ENCODE data around the gene CHRND. TPM values are rescaled to one million over a fixed set of nuclear protein-coding genes. Genes with fewer than 3 reads are reported as not detected.

The CHRND gene
- total and polyA plus RNA-seq, 11 donors: not detected

DNA sequence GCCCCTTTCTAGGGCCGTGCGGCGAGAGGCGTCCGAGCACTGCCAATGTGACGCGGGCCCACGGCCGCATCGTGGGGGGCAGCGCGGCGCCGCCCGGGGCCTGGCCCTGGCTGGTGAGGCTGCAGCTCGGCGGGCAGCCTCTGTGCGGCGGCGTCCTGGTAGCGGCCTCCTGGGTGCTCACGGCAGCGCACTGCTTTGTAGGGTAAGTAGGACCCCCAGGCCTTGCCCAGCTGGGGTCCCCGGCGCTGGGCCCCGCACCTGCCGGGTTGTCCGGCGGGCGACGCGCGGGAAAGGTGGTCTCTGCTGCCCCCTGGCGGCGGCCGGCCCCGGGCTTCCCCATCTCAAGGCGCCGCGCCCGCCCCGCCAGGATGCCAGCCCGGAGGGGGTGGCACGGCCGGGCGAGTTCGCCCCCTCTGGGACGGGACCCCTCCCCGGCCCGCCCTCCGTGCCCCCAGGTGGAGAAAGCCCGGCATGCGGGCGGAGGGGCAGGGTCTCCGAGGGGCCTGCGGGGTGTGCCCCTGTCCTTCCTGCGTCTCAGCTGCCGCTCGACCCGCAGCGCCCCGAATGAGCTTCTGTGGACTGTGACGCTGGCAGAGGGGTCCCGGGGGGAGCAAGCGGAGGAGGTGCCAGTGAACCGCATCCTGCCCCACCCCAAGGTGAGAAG, 3.9 kb upstream of the CHRND start:
- H3K9me3 ChIP-seq: no peaks in the 10 kb centered on the region
- TF ChIP-seq, protein P1, sequence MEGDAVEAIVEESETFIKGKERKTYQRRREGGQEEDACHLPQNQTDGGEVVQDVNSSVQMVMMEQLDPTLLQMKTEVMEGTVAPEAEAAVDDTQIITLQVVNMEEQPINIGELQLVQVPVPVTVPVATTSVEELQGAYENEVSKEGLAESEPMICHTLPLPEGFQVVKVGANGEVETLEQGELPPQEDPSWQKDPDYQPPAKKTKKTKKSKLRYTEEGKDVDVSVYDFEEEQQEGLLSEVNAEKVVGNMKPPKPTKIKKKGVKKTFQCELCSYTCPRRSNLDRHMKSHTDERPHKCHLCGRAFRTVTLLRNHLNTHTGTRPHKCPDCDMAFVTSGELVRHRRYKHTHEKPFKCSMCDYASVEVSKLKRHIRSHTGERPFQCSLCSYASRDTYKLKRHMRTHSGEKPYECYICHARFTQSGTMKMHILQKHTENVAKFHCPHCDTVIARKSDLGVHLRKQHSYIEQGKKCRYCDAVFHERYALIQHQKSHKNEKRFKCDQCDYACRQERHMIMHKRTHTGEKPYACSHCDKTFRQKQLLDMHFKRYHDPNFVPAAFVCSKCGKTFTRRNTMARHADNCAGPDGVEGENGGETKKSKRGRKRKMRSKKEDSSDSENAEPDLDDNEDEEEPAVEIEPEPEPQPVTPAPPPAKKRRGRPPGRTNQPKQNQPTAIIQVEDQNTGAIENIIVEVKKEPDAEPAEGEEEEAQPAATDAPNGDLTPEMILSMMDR (IDR thresholded peaks at IDR 0.05): peak; percentile 79 to 96 (median 90)
- TF ChIP-seq POLR2A (IDR thresholded peaks at IDR 0.05): no peak
- peak; percentile 39 to 83 (median 52) for DNase-seq
- H3K4me1 ChIP-seq: peaks cover 0 to 44% (median 21%) of the 10 kb centered on the region in 12 donors
- H3K27ac ChIP-seq: no peak overlapping the region
- peaks cover 30 to 72% (median 47%) of the 10 kb centered on the region in 9 donors for H3K27me3 ChIP-seq
- intact Hi-C loops (cut with DNase I): loop anchor here (2.0 to 10.0 kb wide), 7 partner anchors 70 to 617 kb away; no protein-coding TSS in a partner anchor
- 4 to 13% (median 6%) methylated on average over 5 to 66 of the region's 66 CpGs for WGBS, 4 donors
- ATAC-seq: peak in 2 of 4 donors; percentile 35 to 61
- H3K4me3 ChIP-seq: peak overlapping the region in 10 of 12 donors; percentile 3 to 40 (median 16)
- H3K36me3 ChIP-seq: no peaks in the 10 kb centered on the region

DNA sequence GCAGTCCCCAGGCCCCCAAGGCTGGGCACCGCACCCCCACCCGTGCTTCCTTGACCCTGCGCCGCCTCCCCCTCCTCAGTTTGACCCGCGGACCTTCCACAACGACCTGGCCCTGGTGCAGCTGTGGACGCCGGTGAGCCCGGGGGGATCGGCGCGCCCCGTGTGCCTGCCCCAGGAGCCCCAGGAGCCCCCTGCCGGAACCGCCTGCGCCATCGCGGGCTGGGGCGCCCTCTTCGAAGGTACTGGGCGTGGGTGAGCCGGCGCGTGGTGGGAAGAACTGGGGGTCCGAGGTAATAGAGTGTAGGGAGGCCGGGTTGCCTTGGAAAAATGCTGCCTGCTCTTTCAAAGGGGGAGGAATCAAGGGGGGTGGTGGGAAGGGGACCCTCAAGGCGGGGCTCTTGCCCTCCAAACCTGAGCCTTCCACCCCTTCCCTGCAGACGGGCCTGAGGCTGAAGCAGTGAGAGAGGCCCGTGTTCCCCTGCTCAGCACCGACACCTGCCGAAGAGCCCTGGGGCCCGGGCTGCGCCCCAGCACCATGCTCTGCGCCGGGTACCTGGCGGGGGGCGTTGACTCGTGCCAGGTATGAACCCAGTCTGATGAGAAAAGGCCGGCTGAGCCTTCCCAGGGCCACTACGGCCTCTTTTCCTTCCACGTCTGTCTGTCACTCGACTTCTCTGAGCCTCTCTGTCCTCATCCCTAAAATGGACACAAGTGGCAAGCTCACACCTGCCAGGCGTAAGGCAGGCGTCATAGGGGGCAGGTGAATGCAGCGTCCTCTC, 3.1 kb upstream of the CHRND start:
- H3K4me1 ChIP-seq: peaks cover 0 to 44% (median 21%) of the 10 kb centered on the region in 12 donors
- intact Hi-C loops (cut with DNase I): loop anchor here (2.0 to 10.0 kb wide), 6 partner anchors 71 to 618 kb away; no protein-coding TSS in a partner anchor
- ATAC-seq (no peak), DNase-seq (no peak)
- 18 to 24% (median 23%) methylated on average over 16 to 46 of the region's 46 CpGs for WGBS, 4 donors
- peak overlapping the region in 6 of 12 donors; percentile 7 to 40 (median 24) for H3K4me3 ChIP-seq
- peaks cover 30 to 69% (median 47%) of the 10 kb centered on the region in 9 donors for H3K27me3 ChIP-seq
- TF ChIP-seq, protein P1 (IDR thresholded peaks at IDR 0.05): no peak
- no peak for TF ChIP-seq POLR2A (IDR thresholded peaks at IDR 0.05)
- no peaks in the 10 kb centered on the region for H3K36me3 ChIP-seq
- H3K27ac ChIP-seq: no peak overlapping the region
- H3K9me3 ChIP-seq: no peaks in the 10 kb centered on the region

DNA sequence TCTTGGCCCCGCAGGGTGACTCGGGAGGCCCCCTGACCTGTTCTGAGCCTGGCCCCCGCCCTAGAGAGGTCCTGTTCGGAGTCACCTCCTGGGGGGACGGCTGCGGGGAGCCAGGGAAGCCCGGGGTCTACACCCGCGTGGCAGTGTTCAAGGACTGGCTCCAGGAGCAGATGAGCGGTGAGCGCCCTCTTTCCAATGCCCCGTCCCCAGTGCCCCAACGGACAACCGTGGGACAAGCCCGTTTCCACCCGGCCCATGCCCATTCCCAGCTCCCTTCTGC, 2.6 kb upstream of the CHRND start:
- no peak overlapping the region for H3K27ac ChIP-seq
- no peak for ATAC-seq
- intact Hi-C loops (cut with DNase I): loop anchor here (2.0 to 10.0 kb wide), 6 partner anchors 71 to 619 kb away; no protein-coding TSS in a partner anchor
- H3K9me3 ChIP-seq: no peaks in the 10 kb centered on the region
- DNase-seq: no peak
- H3K4me3 ChIP-seq: peak overlapping the region in 9 of 12 donors; percentile 4 to 51 (median 39)
- WGBS, 4 donors: 13 to 24% (median 15%) methylated on average over 13 to 16 of the region's 16 CpGs
- no peak for TF ChIP-seq POLR2A (IDR thresholded peaks at IDR 0.05)
- TF ChIP-seq, protein P1 (IDR thresholded peaks at IDR 0.05): no peak
- H3K4me1 ChIP-seq: peaks cover 0 to 44% (median 21%) of the 10 kb centered on the region in 12 donors
- no peaks in the 10 kb centered on the region for H3K36me3 ChIP-seq
- H3K27me3 ChIP-seq: peaks cover 30 to 63% (median 47%) of the 10 kb centered on the region in 9 donors

All from heart left ventricle (tissue), 16 donors.